ENCODE data around the gene YEATS4.
A peak's percentile ranks its signal among the peaks of the same experiment; 100 is the strongest.

The YEATS4 gene

GRCh38 chr12:69342421-69342820 is 17.1 kb upstream of the YEATS4 start:
- no peak for DNase-seq (ENCODE audit: low read depth, low spot score)

- DNase-seq (ENCODE audit: low read depth, low spot score): no peak
Observed at GRCh38 chr12:69343357-69343756, 16.2 kb upstream of the YEATS4 start.

GRCh38 chr12:69343885-69344612 is 15.5 kb upstream of the YEATS4 start:
- DNase-seq (ENCODE audit: low read depth, low spot score): no peak

GRCh38 chr12:69345077-69345476 is 14.5 kb upstream of the YEATS4 start:
- no peak for DNase-seq (ENCODE audit: low read depth, low spot score)

- DNase-seq (ENCODE audit: low read depth, low spot score): no peak
Observed at GRCh38 chr12:69345742-69346141, 13.8 kb upstream of the YEATS4 start.

- DNase-seq (ENCODE audit: low read depth, low spot score): no peak
Observed at GRCh38 chr12:69348162-69348938, 11.2 kb upstream of the YEATS4 start, which contains the start of gene LYZ. TSS of gene LYZ (plus strand) at chr12:69348381. CDS start at chr12:69348409, 28 bp downstream.

GRCh38 chr12:69350002-69350626 is 9.4 kb upstream of the YEATS4 start:
- no peak for DNase-seq (ENCODE audit: low read depth, low spot score)

- no peak for DNase-seq (ENCODE audit: low read depth, low spot score)
Observed at GRCh38 chr12:69350777-69351176, 8.8 kb upstream of the YEATS4 start.

- no peak for DNase-seq (ENCODE audit: low read depth, low spot score)
Observed at GRCh38 chr12:69351462-69352236, 7.9 kb upstream of the YEATS4 start.

GRCh38 chr12:69352904-69353303 is 6.6 kb upstream of the YEATS4 start:
- no peak for DNase-seq (ENCODE audit: low read depth, low spot score)

- DNase-seq (ENCODE audit: low read depth, low spot score): no peak
Observed at GRCh38 chr12:69354172-69354555, 5.4 kb upstream of the YEATS4 start.

- no peak for DNase-seq (ENCODE audit: low read depth, low spot score)
Observed at GRCh38 chr12:69354556-69355187, 4.9 kb upstream of the YEATS4 start.

- no peak for DNase-seq (ENCODE audit: low read depth, low spot score)
Observed at GRCh38 chr12:69355363-69356028, 4.0 kb upstream of the YEATS4 start.

GRCh38 chr12:69360348-69360672 is 767 bp downstream of the YEATS4 start:
- no peak for DNase-seq (ENCODE audit: low read depth, low spot score)

GRCh38 chr12:69366796-69367195 is 7.3 kb downstream of the YEATS4 start:
- DNase-seq (ENCODE audit: low read depth, low spot score): no peak

- DNase-seq (ENCODE audit: low read depth, low spot score): no peak
Observed at GRCh38 chr12:69368171-69368570, 8.6 kb downstream of the YEATS4 start.

GRCh38 chr12:69383074-69383473 is 23.5 kb downstream of the YEATS4 start:
- DNase-seq (ENCODE audit: low read depth, low spot score): no peak

- DNase-seq (ENCODE audit: low read depth, low spot score): no peak
Observed at GRCh38 chr12:69385038-69385437, 25.5 kb downstream of the YEATS4 start.

GRCh38 chr12:69386921-69387320 is 27.4 kb downstream of the YEATS4 start:
- DNase-seq (ENCODE audit: low read depth, low spot score): no peak

- DNase-seq (ENCODE audit: low read depth, low spot score): peak; percentile 17
Observed at GRCh38 chr12:69388371-69388770, 28.8 kb downstream of the YEATS4 start.

GRCh38 chr12:69389831-69390230 is 30.3 kb downstream of the YEATS4 start:
- DNase-seq (ENCODE audit: low read depth, low spot score): no peak

Data from brain pericyte (primary cell).